Smooth muscle cell (in vitro differentiated cells): Measurements from ENCODE around the gene TMEM97. TPM values are rescaled to one million over a fixed set of nuclear protein-coding genes. Genes with fewer than 3 reads are reported as not detected.

Source experiments
- DNase-seq: peaks from one replicate; lab custom pipeline; 2025; ENCODE audit not compliant: unreplicated experiment; lab: John Stamatoyannopoulos, UW
- H2AFZ ChIP-seq: fragments of 200-600 bp; sonication (generic); 2 replicates; pipeline ENCODE4 v1.6.0; 2016; ENCODE audit warnings: antibody characterized with exemption, low read depth, mild to moderate bottlenecking
- H3F3A ChIP-seq: fragments of 200-600 bp; sonication (generic); 2 replicates; pipeline ENCODE4 v1.6.0; 2017; ENCODE audit warnings: antibody characterized with exemption, low read depth
- H3K27ac ChIP-seq: fragments of 200-600 bp; sonication (generic); 2 replicates; pipeline ENCODE4 v1.5.1; 2016; ENCODE audit warnings: low read depth, mild to moderate bottlenecking
- H3K27me3 ChIP-seq: fragments of 200-600 bp; sonication (generic); 2 replicates; pipeline ENCODE4 v1.6.1; 2016; ENCODE audit warnings: low read depth, mild to moderate bottlenecking
- H3K36me3 ChIP-seq: fragments of 200-600 bp; sonication (generic); 2 replicates; pipeline ENCODE4 v1.5.1; 2016; ENCODE audit warnings: low read depth
- H3K4me1 ChIP-seq: fragments of 200-600 bp; sonication (generic); 2 replicates; pipeline ENCODE4 v1.5.1; 2016; ENCODE audit warnings: low read depth
- H3K4me2 ChIP-seq: fragments of 200-600 bp; sonication (generic); 2 replicates; pipeline ENCODE4 v1.6.0; 2016; ENCODE audit warnings: mild to moderate bottlenecking
- H3K4me3 ChIP-seq: fragments of 200-600 bp; sonication (generic); 2 replicates; pipeline ENCODE4 v1.5.1; 2016; ENCODE audit warnings: mild to moderate bottlenecking
- H3K79me2 ChIP-seq: fragments of 200-600 bp; sonication (generic); 2 replicates; pipeline ENCODE4 v1.6.0; 2016; ENCODE audit warnings: low read depth, mild to moderate bottlenecking
- H3K9ac ChIP-seq: fragments of 200-600 bp; sonication (generic); 2 replicates; pipeline ENCODE4 v1.6.0; 2016; ENCODE audit warnings: low read depth
- H3K9me3 ChIP-seq: fragments of 200-600 bp; sonication (generic); replicated peaks from 2 replicates; pipeline ENCODE4 v1.5.1; 2016; ENCODE audit warnings: low read depth
- H4K20me1 ChIP-seq: fragments of 200-600 bp; sonication (generic); 2 replicates; pipeline ENCODE4 v1.6.0; 2016; ENCODE audit warnings: low read depth
- WGBS: methylation state at CpG from one replicate; pipeline ENCODE4 v1.1.7; 2016; ENCODE audit warnings: low lambda C conversion rate; 5-methylcytosine and 5-hydroxymethylcytosine counted together
- polyA plus RNA-seq: library from polyadenylated mRNA; unstranded; fragments of >200 nt; fragmentation: Nextera tagmentation; extraction: Ambion mirVana; gene quantifications from 2 replicates; pipeline ENCODE4 v1.2.1, GENCODE V29; 2016
- total RNA-seq: library from RNA; depleted of rRNA; stranded (reverse); fragments of >200 nt; gene quantifications from 2 replicates; pipeline ENCODE4 v1.2.3, GENCODE V29; 2014
- TF ChIP-seq, protein P1 (sequence below): fragments of 200-600 bp; sonication (generic); IDR thresholded peaks from 2 replicates; pipeline ENCODE4 v1.5.1; 2017; ENCODE audit warnings: borderline replicate concordance, mild to moderate bottlenecking, antibody characterized with exemption; ENCODE audit not compliant: insufficient read depth, poor library complexity, severe bottlenecking

The TMEM97 gene
- total and polyA plus RNA-seq, 2 experiments from 2014 or later = 12.1 to 17.2 TPM

DNA sequence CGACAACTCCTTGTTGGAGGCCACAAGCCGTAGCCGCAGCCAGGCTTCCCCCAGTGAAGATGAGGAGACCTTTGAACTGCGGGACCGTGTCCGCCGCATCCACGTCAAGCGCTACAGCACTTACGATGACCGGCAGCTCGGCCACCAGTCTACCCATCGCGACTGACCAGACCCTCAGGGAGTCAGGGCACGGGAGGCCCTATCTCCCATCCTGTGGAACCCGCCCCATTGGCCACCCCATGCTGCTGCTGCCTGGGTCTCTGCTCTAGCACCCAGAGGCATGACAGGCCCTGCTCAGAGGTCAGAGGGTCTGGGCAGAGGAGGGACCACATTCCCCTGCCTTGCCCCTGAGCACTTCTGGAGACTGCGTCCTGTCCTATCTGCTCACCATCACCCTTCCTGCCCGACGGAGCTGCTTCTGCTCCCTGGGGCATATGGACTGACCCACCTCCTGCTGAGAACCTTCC lies 25.5 kb downstream of the TMEM97 start:
- no peaks in the 10 kb centered on the region for H3K36me3 ChIP-seq
- H3K79me2 ChIP-seq = peaks cover 8% of the 10 kb centered on the region
- no peak overlapping the region for H3K9ac ChIP-seq
- H3K4me1 ChIP-seq = no peaks in the 10 kb centered on the region
- DNase-seq = no peak
- H3K9me3 ChIP-seq = no peaks in the 10 kb centered on the region
- TF ChIP-seq, protein P1, sequence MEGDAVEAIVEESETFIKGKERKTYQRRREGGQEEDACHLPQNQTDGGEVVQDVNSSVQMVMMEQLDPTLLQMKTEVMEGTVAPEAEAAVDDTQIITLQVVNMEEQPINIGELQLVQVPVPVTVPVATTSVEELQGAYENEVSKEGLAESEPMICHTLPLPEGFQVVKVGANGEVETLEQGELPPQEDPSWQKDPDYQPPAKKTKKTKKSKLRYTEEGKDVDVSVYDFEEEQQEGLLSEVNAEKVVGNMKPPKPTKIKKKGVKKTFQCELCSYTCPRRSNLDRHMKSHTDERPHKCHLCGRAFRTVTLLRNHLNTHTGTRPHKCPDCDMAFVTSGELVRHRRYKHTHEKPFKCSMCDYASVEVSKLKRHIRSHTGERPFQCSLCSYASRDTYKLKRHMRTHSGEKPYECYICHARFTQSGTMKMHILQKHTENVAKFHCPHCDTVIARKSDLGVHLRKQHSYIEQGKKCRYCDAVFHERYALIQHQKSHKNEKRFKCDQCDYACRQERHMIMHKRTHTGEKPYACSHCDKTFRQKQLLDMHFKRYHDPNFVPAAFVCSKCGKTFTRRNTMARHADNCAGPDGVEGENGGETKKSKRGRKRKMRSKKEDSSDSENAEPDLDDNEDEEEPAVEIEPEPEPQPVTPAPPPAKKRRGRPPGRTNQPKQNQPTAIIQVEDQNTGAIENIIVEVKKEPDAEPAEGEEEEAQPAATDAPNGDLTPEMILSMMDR = no peak
- peak overlapping the region; percentile 85 for H3K27ac ChIP-seq
- no peak overlapping the region for H3K4me3 ChIP-seq
- H3K4me2 ChIP-seq = no peak overlapping the region
- 94% methylated on average over 19 of the region's 19 CpGs for WGBS
- no peak overlapping the region for H2AFZ ChIP-seq
- H3F3A ChIP-seq = peaks cover 20% of the 10 kb centered on the region
- no peaks in the 10 kb centered on the region for H3K27me3 ChIP-seq
- peaks cover 62% of the 10 kb centered on the region for H4K20me1 ChIP-seq

DNA sequence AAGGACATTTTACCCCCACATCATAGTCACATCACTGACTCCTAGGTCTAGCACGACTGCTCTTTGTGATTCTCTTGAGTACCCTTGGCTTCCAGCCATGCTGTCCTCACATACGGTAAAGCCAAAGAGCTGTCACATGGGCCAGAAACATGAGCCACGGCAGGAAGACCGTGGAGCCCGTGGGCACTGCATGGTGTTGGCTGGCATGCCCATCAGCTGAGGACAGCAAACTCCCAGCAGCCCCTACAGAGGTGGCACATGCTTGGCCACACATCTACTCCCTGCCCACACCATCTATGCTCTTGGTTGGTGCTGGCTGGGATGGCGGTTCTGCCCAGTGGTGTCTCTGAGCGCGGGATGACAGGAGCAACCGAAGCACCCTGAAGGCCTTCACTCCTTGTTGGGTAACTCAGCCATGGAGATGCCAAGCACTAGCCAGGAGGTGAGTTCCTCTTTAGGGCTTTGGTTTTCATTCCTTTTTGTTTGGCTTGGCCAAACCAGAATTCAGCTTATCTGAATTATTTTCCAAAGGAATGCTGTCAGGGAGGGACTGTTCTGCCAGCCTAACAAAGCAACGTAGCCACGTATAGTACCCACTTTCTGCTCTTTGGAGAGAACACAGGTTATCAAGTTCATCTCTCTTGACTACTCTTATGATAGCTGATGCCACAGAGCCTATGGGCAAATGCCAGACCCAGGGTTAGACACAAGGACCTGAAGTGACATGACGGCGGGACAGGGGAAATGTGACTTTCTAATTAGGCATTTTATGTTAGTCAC lies 26.6 kb downstream of the TMEM97 start:
- Histone ChIP-seq H3K79me2 (no peaks in the 10 kb centered on the region), H3K9me3 (no peaks in the 10 kb centered on the region), H3K27me3 (no peaks in the 10 kb centered on the region), H3K4me3 (no peak overlapping the region), H3K4me1 (no peaks in the 10 kb centered on the region), H3K4me2 (no peak overlapping the region), H3F3A (peaks cover 30% of the 10 kb centered on the region), H3K27ac (peak overlapping the region; percentile 85), H2AFZ (no peak overlapping the region), H4K20me1 (peaks cover 50% of the 10 kb centered on the region), H3K9ac (no peak overlapping the region), H3K36me3 (peaks cover 4% of the 10 kb centered on the region)
- WGBS = 91% methylated on average over 13 of the region's 13 CpGs
- DNase-seq = no peak
- TF ChIP-seq, protein P1 = no peak

DNA sequence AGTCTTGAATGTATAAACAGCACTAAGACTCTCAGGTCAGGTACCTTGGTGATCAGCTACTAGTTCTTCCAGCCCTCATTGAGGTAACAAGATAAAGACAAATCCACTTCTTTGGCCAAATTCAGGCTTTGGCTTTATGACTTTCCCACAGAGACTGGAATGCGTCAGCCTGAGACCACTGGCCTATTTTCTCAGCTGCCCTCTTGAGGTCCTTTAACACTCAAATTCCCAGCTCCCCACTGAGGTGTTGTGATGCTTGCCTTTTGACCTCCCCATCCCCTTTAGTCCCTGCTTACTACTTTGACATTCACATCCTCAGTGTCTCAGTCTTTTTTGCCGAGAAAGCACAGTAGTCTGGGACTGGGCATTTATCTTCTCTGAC lies 27.2 kb downstream of the TMEM97 start:
- H3K27me3 ChIP-seq = no peaks in the 10 kb centered on the region
- no peaks in the 10 kb centered on the region for H3K4me1 ChIP-seq
- TF ChIP-seq, protein P1 = no peak
- H3K36me3 ChIP-seq = peaks cover 4% of the 10 kb centered on the region
- H3K4me3 ChIP-seq = no peak overlapping the region
- peak overlapping the region; percentile 85 for H3K27ac ChIP-seq
- no peaks in the 10 kb centered on the region for H3K9me3 ChIP-seq
- no peaks in the 10 kb centered on the region for H3K79me2 ChIP-seq
- DNase-seq = no peak
- no peak overlapping the region for H2AFZ ChIP-seq
- H3K4me2 ChIP-seq = no peak overlapping the region
- WGBS = 87% methylated on average over 2 of the region's 2 CpGs
- peaks cover 30% of the 10 kb centered on the region for H3F3A ChIP-seq
- H3K9ac ChIP-seq = peak overlapping the region; percentile 12
- peaks cover 44% of the 10 kb centered on the region for H4K20me1 ChIP-seq

DNA sequence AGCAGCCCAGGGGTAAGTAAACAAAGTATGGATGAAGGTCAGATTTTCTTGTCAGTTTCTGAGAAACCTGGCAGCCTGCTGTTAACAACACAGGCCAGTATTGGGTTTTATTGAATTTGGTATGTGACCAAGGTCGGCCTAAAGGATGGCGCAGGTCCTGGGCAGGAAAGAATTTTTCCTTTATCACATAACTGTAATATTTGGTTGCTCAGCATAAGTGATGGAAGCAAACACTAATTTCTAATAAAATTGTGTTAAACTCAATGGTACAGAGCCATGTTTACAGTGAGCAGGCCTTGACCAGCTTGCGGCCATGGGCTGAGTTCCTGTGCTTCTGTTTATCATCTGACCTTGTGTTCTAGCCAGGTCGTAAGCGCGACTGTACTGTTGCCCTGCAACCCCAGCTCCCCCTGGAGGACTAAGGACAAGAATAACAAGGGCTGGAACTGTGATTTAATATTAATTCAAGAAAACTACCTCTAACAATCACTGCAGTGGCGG lies 27.8 kb downstream of the TMEM97 start:
- peaks cover 40% of the 10 kb centered on the region for H4K20me1 ChIP-seq
- H3K36me3 ChIP-seq = peaks cover 4% of the 10 kb centered on the region
- no peak overlapping the region for H2AFZ ChIP-seq
- H3K9ac ChIP-seq = peak overlapping the region; percentile 12
- peak overlapping the region; percentile 85 for H3K27ac ChIP-seq
- H3K9me3 ChIP-seq = no peaks in the 10 kb centered on the region
- no peak overlapping the region for H3K4me3 ChIP-seq
- TF ChIP-seq, protein P1 = peak; percentile 19
- 81% methylated on average over 7 of the region's 7 CpGs for WGBS
- DNase-seq = no peak
- H3K79me2 ChIP-seq = no peaks in the 10 kb centered on the region
- H3K27me3 ChIP-seq = no peaks in the 10 kb centered on the region
- H3F3A ChIP-seq = peaks cover 30% of the 10 kb centered on the region
- H3K4me2 ChIP-seq = peak overlapping the region; percentile 31
- H3K4me1 ChIP-seq = no peaks in the 10 kb centered on the region
